ENCODE data around the gene VPS26C. TPM values are rescaled to one million over a fixed set of nuclear protein-coding genes. Genes with fewer than 3 reads are reported as not detected.
"Not testable (repeated sequence)": the region's sequence is repeated elsewhere in the genome, so short reads cannot be mapped to it uniquely, and the experiment has no call there.

VPS26C gene
- total and polyA plus RNA-seq, 10 of the 15 experiments (the other 5 are each of a cell fraction or from before 2014, with no cell fraction given): 32.5 to 65.1 (median 48.0) TPM

GRCh38 chr21:37281579-37281978 is 14.4 kb upstream of the VPS26C start (continued):
- TF ChIP-seq CUX1 (IDR thresholded peaks at IDR 0.05; ENCODE audit: insufficient replicate concordance, low read depth, low read length): no peak
- no peak for TF ChIP-seq POLR2A (IDR thresholded peaks at IDR 0.05; ENCODE audit: low read depth, low read length)
- no peak for TF ChIP-seq SMAD1 (IDR thresholded peaks at IDR 0.05; ENCODE audit: low read depth, partially characterized antibody)
- no peak for TF ChIP-seq SREBF1 (IDR thresholded peaks at IDR 0.05; ENCODE audit: low read length)
- no peak for TF ChIP-seq CHD1 (IDR thresholded peaks at IDR 0.05; ENCODE audit: low read depth, low read length)
- no peak for TF ChIP-seq NFXL1 (IDR thresholded peaks at IDR 0.05; ENCODE audit: borderline replicate concordance)

- SMC1A ChIA-PET (ENCODE audit: uncharacterized antibody, unreplicated experiment); intact Hi-C loops (cut with micrococcal nuclease; ENCODE audit: unreplicated experiment); H3K79me2 ChIP-seq (ENCODE audit: control insufficient read depth, insufficient read depth, low read length); ATAC-seq; H3K9me3 ChIP-seq (replicated peaks; ENCODE audit: control insufficient read depth, insufficient read depth, low read length); H2AFZ ChIP-seq (ENCODE audit: control insufficient read depth, low read depth, low read length); H3K4me1 ChIP-seq (ENCODE audit: control insufficient read depth, insufficient read depth, low read length); H3K4me2 ChIP-seq (ENCODE audit: control insufficient read depth, insufficient read depth); H3K36me3 ChIP-seq (ENCODE audit: control insufficient read depth in 2 of 2, insufficient read depth in 2 of 2, low read length in 1 of 2); H3K27me3 ChIP-seq (replicated peaks in 1 of 2; ENCODE audit: control insufficient read depth in 2 of 2, insufficient read depth in 2 of 2, low read length in 1 of 2); POLR2A ChIA-PET; RAD21 ChIA-PET (ENCODE audit: unreplicated experiment); CTCF ChIA-PET; in situ Hi-C loops (cut with MboI); H3K27ac ChIP-seq (ENCODE audit: control insufficient read depth, insufficient read depth); FAIRE-seq; H3K9ac ChIP-seq (ENCODE audit: control insufficient read depth, insufficient read depth, low read length); H3K4me3 ChIP-seq; DNase-seq (ENCODE audit: low read depth, low spot score); BruUV-seq (replicated peaks); H4K20me1 ChIP-seq (ENCODE audit: control insufficient read depth, insufficient read depth): not testable (repeated sequence)
- 25% methylated on average over 4 of the region's 4 CpGs for WGBS (ENCODE audit: insufficient coverage, insufficient replicate concordance, low lambda C conversion rate, missing lambda C conversion rate)
These were observed 12.1 kb upstream of the VPS26C start for GRCh38 chr21:37279271-37279670.
